Measurements from ENCODE around the gene BCAM.

GRCh38 chr19:44765033-44765948 lies 43.6 kb upstream of the BCAM start:
- TF ChIP-seq CTCF (conservative IDR thresholded peaks at IDR 0.05 in 1 of 2, IDR thresholded peaks at IDR 0.05 in 1 of 2; ENCODE audit: low read depth in 1 of 2, low read length in 2 of 2) (no peak), EZH2 (IDR thresholded peaks at IDR 0.05; ENCODE audit: low read length, missing control alignments) (no peak)
